ENCODE measurements around the gene NOBOX.
"Not testable (repeated sequence)": the region's sequence is repeated elsewhere in the genome, so short reads cannot be mapped to it uniquely, and the experiment has no call there.

Gene NOBOX

GRCh38 chr7:144384555-144385245 lies 18.8 kb downstream of the NOBOX start:
- TF ChIP-seq CTCF (IDR thresholded peaks at IDR 0.05) = no peak
- Histone ChIP-seq H3K27ac (no peak overlapping the region), H3K4me3 (ENCODE audit: low read depth in 1 of 2, low read length in 1 of 2) (no peak overlapping the region), H3K9me3 (no peaks in the 10 kb centered on the region), H3K27me3 (no peaks in the 10 kb centered on the region), H3K4me1 (ENCODE audit: control insufficient read depth in 1 of 2, insufficient read depth in 1 of 2, low read depth in 1 of 2, low read length in 1 of 2) (no peaks in the 10 kb centered on the region), H3K36me3 (peaks cover 12% of the 10 kb centered on the region)

- no peak overlapping the region for H3K4me3 ChIP-seq (ENCODE audit: low read depth in 1 of 2, low read length in 1 of 2)
These were observed 19.4 kb downstream of the NOBOX start for GRCh38 chr7:144384071-144384470.

GRCh38 chr7:144379776-144380384 lies 23.6 kb downstream of the NOBOX start:
- peaks cover 41% of the 10 kb centered on the region for H3K36me3 ChIP-seq
- H3K27ac ChIP-seq = no peak overlapping the region
- no peaks in the 10 kb centered on the region for H3K9me3 ChIP-seq
- no peaks in the 10 kb centered on the region for H3K4me1 ChIP-seq (ENCODE audit: control insufficient read depth in 1 of 2, insufficient read depth in 1 of 2, low read depth in 1 of 2, low read length in 1 of 2)
- TF ChIP-seq CTCF (IDR thresholded peaks at IDR 0.05) = no peak
- no peak overlapping the region for H3K4me3 ChIP-seq (ENCODE audit: low read depth in 1 of 2, low read length in 1 of 2)
- no peaks in the 10 kb centered on the region for H3K27me3 ChIP-seq

More at GRCh38 chr7:144384071-144384470, 19.4 kb downstream of the NOBOX start:
- H3K27ac ChIP-seq = no peak overlapping the region
- no peak for TF ChIP-seq CTCF (IDR thresholded peaks at IDR 0.05)
- no peaks in the 10 kb centered on the region for H3K9me3 ChIP-seq
- no peaks in the 10 kb centered on the region for H3K27me3 ChIP-seq
- H3K4me1 ChIP-seq (ENCODE audit: control insufficient read depth in 1 of 2, insufficient read depth in 1 of 2, low read depth in 1 of 2, low read length in 1 of 2) = no peaks in the 10 kb centered on the region
- peaks cover 18% of the 10 kb centered on the region for H3K36me3 ChIP-seq

- H3K27me3 ChIP-seq = no peaks in the 10 kb centered on the region
- TF ChIP-seq CTCF (IDR thresholded peaks at IDR 0.05) = no peak
These were observed 24.8 kb downstream of the NOBOX start for GRCh38 chr7:144378651-144379050.

GRCh38 chr7:144369221-144369620 lies 34.3 kb downstream of the NOBOX start:
- not testable (repeated sequence) for H3K36me3 ChIP-seq; H3K9me3 ChIP-seq; H3K4me3 ChIP-seq (ENCODE audit: low read depth in 1 of 2, low read length in 1 of 2); H3K27me3 ChIP-seq; H3K27ac ChIP-seq; H3K4me1 ChIP-seq (ENCODE audit: control insufficient read depth in 1 of 2, insufficient read depth in 1 of 2, low read depth in 1 of 2, low read length in 1 of 2)

More at GRCh38 chr7:144378651-144379050, 24.8 kb downstream of the NOBOX start:
- Histone ChIP-seq H3K27ac (no peak overlapping the region), H3K9me3 (no peaks in the 10 kb centered on the region), H3K4me3 (ENCODE audit: low read depth in 1 of 2, low read length in 1 of 2) (no peak overlapping the region), H3K4me1 (ENCODE audit: control insufficient read depth in 1 of 2, insufficient read depth in 1 of 2, low read depth in 1 of 2, low read length in 1 of 2) (no peaks in the 10 kb centered on the region), H3K36me3 (peaks cover 41% of the 10 kb centered on the region)

- H3K4me1 ChIP-seq (ENCODE audit: control insufficient read depth in 1 of 2, insufficient read depth in 1 of 2, low read depth in 1 of 2, low read length in 1 of 2); H3K4me3 ChIP-seq (ENCODE audit: low read depth in 1 of 2, low read length in 1 of 2); H3K36me3 ChIP-seq; H3K27me3 ChIP-seq; H3K9me3 ChIP-seq; H3K27ac ChIP-seq: not testable (repeated sequence)
These were observed 36.2 kb downstream of the NOBOX start for GRCh38 chr7:144367250-144367649.

- H3K9me3 ChIP-seq; H3K27ac ChIP-seq; H3K27me3 ChIP-seq; H3K36me3 ChIP-seq; H3K4me1 ChIP-seq (ENCODE audit: control insufficient read depth in 1 of 2, insufficient read depth in 1 of 2, low read depth in 1 of 2, low read length in 1 of 2); H3K4me3 ChIP-seq (ENCODE audit: low read depth in 1 of 2, low read length in 1 of 2): not testable (repeated sequence)
These were observed 38.0 kb downstream of the NOBOX start for GRCh38 chr7:144365523-144365922.

GRCh38 chr7:144362061-144362460 lies 41.4 kb downstream of the NOBOX start:
- H3K36me3 ChIP-seq; H3K27ac ChIP-seq; H3K4me3 ChIP-seq (ENCODE audit: low read depth in 1 of 2, low read length in 1 of 2); H3K9me3 ChIP-seq; H3K27me3 ChIP-seq; H3K4me1 ChIP-seq (ENCODE audit: control insufficient read depth in 1 of 2, insufficient read depth in 1 of 2, low read depth in 1 of 2, low read length in 1 of 2): not testable (repeated sequence)

- not testable (repeated sequence) for H3K9me3 ChIP-seq
These were observed 46.6 kb downstream of the NOBOX start for GRCh38 chr7:144356860-144357259.

GRCh38 chr7:144356185-144356584 lies 47.3 kb downstream of the NOBOX start:
- H3K27me3 ChIP-seq; H3K36me3 ChIP-seq; H3K9me3 ChIP-seq; H3K4me1 ChIP-seq (ENCODE audit: control insufficient read depth in 1 of 2, insufficient read depth in 1 of 2, low read depth in 1 of 2, low read length in 1 of 2); H3K4me3 ChIP-seq (ENCODE audit: low read depth in 1 of 2, low read length in 1 of 2); H3K27ac ChIP-seq: not testable (repeated sequence)

More at GRCh38 chr7:144356860-144357259, 46.6 kb downstream of the NOBOX start:
- H3K36me3 ChIP-seq; H3K4me3 ChIP-seq (ENCODE audit: low read depth in 1 of 2, low read length in 1 of 2); H3K4me1 ChIP-seq (ENCODE audit: control insufficient read depth in 1 of 2, insufficient read depth in 1 of 2, low read depth in 1 of 2, low read length in 1 of 2); H3K27ac ChIP-seq; H3K27me3 ChIP-seq: not testable (repeated sequence)

Data from neutrophil (primary cell).